Choroid plexus epithelial cell (primary cell): Measurements from ENCODE around the gene ZP1.

Source experiments
- DNase-seq: peaks from one replicate; pipeline ENCODE4 v3.0.0-alpha.2; 2010; ENCODE audit warnings: low read depth
- H3K4me3 ChIP-seq: 2 replicates; pipeline ENCODE4 v1.5.1; 2011; ENCODE audit warnings: low read depth, mild to moderate bottlenecking, control low read depth, low read length, moderate library complexity
- CTCF ChIP-seq: conservative IDR thresholded peaks from 2 replicates; pipeline ENCODE4 v1.5.1; 2011; ENCODE audit warnings: low read depth, mild to moderate bottlenecking, control low read depth, inconsistent platforms, low read length, moderate library complexity

Gene ZP1

DNA sequence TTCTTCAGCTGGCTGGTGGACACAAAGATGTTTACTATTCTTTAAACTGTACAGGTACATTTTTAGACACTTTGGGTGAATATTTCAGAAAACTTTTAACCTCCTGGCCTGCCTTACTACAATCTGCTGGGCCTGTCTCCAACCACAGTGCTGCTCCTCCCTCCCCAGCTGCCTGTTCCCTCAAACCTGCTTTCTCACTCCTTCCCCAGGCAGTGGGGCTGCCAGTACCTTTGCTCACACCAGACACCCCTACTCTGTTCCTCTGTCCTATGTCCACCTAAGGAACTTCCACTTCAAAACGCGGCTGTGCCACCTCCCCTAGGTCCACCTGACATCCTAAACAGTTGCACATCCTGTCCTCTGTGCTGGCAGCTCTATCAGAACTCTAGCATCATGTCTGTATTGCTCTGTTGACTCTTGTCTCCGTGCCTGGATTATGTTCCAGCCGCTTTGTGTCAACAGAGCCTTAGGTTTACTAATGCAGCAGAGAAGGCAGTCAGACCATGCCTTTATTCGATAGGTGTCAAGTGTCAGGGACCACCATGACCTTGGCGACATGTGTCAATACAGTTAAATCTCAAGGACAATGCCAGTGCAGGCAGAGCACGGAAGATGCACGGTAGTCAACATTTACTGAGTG is 13.4 kb downstream of the ZP1 start:
- TF ChIP-seq CTCF, result no peak
- no peak overlapping the region for H3K4me3 ChIP-seq
- no peak for DNase-seq

DNA sequence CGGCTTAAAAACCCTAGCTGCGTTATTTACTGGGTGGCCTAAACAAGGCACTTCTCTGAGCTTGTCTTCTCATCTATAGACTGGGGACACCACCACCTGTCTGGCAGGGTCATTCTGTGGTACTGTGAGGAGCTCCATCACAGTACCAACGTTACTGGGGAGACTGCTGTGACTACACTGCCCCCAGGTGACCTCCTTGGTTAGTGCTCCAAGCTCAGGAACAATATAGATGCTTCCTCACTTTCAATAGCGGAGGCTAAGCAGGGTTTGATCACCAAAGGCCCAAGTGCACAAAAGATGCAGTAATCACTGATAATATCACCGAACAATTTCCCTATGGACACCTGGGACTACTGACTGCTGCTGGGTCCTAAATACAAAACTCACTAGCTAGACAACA is 20.2 kb downstream of the ZP1 start:
- no peak overlapping the region for H3K4me3 ChIP-seq
- peak; percentile 86 for TF ChIP-seq CTCF
- DNase-seq, result peak; percentile 78

- no peak for DNase-seq
- TF ChIP-seq CTCF, result no peak
- H3K4me3 ChIP-seq, result no peak overlapping the region
These were observed 22.5 kb downstream of the ZP1 start for GRCh38 chr11:60889869-60890311.

DNA sequence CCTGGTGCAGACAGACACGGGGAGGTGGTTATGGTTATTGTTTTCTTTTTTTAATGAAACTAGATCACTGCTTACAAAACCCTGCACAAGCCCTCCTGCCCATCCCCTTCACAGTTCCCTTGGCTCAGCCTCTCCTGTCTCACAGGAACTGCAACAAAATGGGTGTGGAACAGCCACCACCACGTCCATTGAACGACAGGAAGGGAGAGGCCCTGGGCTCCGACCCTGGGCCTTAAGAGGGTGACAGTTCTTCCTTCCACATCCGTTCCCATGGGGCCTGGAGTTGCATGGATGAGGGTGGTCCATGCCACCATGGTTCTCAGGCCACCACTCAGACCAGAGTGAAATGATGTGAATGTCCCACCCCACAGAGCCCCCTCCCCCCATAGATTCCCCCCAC is 23.4 kb downstream of the ZP1 start:
- no peak for DNase-seq
- H3K4me3 ChIP-seq, result no peak overlapping the region
- no peak for TF ChIP-seq CTCF

- DNase-seq, result peak; percentile 75
- no peak for TF ChIP-seq CTCF
These were observed 23.9 kb downstream of the ZP1 start for GRCh38 chr11:60891103-60891741.

DNA sequence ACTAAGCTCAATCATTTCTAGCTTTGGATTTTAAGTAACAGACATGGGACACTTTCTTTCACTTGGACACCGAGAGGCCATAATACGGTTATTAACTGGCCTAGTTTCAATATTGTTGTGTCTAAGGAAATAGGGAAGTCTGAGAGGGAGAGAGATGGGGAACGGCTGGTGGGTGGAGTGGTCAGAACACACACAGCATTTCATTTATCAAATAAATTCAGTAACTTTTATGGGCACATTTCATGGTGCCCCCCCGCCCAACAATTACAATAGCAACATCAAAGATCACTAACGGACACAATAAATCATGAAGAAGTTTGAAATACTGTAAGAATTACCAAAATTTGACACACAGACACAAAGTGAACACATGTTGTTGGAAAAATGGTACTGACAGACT is 28.3 kb downstream of the ZP1 start:
- no peak for TF ChIP-seq CTCF
- no peak for DNase-seq
- H3K4me3 ChIP-seq, result no peak overlapping the region

More at GRCh38 chr11:60891103-60891741, 23.9 kb downstream of the ZP1 start:
- H3K4me3 ChIP-seq, result no peak overlapping the region

DNA sequence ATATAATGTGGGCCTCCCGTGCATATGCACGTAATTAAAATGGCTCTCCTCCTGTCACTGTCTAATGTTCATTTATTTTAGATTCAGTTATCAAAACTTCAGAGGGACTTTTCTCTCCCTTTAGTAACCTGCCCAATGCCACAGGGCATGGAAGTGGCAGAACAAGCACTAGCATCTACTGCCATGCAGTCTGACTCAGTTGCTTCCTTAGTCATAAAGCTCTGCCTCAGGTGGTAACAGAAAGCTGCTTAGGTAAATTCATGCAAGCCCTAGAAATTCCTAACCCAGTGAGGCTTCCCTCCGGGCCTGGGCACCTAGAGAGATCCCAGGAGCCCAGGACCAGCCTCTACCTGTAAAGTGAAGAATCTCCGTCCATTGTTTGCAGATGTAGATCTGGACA is 30.2 kb downstream of the ZP1 start:
- DNase-seq, result no peak
- no peak for TF ChIP-seq CTCF
- no peak overlapping the region for H3K4me3 ChIP-seq
